ENCODE data around the gene MEGF6.

The MEGF6 gene

DNA sequence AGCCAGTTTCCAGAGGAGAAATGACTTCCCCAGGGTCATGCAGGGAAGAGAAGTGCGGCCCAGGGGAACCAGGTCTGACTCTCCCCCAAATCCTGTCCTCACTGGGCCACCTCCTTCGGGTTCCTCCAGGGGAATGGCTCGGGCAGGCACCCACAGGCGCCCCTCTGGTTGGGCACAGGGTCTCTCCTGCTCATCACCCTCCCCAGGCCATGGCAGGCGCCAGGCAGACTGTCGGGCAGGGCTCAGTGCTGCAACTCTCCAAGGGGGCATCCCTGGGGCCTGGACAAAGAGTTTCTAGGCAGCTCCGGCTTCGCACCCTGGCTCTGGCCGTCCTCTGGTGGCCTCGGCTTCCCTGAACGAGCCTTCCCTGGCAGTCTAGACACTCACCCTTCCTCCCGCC lies 75.6 kb downstream of the MEGF6 start:
- Histone ChIP-seq H3K9me3 (ENCODE audit: insufficient read depth, low read length) (no peaks in the 10 kb centered on the region), H3K4me2 (ENCODE audit: low read length) (no peak overlapping the region), H3K27ac (ENCODE audit: low read length) (no peak overlapping the region), H3K9ac (ENCODE audit: low read length) (no peak overlapping the region), H2AFZ (ENCODE audit: low read depth, low read length) (no peak overlapping the region), H3K27me3 (ENCODE audit: low read depth, low read length) (no peaks in the 10 kb centered on the region), H4K20me1 (ENCODE audit: insufficient read depth, low read length) (no peaks in the 10 kb centered on the region), H3K36me3 (replicated peaks; ENCODE audit: low read depth, low read length) (no peaks in the 10 kb centered on the region), H3K4me3 (ENCODE audit: low read length) (no peak overlapping the region), H3K79me2 (ENCODE audit: low read length) (no peaks in the 10 kb centered on the region), H3K4me1 (ENCODE audit: low read length) (no peaks in the 10 kb centered on the region)
- TF ChIP-seq, protein P1, sequence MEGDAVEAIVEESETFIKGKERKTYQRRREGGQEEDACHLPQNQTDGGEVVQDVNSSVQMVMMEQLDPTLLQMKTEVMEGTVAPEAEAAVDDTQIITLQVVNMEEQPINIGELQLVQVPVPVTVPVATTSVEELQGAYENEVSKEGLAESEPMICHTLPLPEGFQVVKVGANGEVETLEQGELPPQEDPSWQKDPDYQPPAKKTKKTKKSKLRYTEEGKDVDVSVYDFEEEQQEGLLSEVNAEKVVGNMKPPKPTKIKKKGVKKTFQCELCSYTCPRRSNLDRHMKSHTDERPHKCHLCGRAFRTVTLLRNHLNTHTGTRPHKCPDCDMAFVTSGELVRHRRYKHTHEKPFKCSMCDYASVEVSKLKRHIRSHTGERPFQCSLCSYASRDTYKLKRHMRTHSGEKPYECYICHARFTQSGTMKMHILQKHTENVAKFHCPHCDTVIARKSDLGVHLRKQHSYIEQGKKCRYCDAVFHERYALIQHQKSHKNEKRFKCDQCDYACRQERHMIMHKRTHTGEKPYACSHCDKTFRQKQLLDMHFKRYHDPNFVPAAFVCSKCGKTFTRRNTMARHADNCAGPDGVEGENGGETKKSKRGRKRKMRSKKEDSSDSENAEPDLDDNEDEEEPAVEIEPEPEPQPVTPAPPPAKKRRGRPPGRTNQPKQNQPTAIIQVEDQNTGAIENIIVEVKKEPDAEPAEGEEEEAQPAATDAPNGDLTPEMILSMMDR (IDR thresholded peaks at IDR 0.05; ENCODE audit: low read depth, low read length): no peak
- TF ChIP-seq EZH2phosphoT487 (IDR thresholded peaks at IDR 0.05; ENCODE audit: low read depth): no peak

DNA sequence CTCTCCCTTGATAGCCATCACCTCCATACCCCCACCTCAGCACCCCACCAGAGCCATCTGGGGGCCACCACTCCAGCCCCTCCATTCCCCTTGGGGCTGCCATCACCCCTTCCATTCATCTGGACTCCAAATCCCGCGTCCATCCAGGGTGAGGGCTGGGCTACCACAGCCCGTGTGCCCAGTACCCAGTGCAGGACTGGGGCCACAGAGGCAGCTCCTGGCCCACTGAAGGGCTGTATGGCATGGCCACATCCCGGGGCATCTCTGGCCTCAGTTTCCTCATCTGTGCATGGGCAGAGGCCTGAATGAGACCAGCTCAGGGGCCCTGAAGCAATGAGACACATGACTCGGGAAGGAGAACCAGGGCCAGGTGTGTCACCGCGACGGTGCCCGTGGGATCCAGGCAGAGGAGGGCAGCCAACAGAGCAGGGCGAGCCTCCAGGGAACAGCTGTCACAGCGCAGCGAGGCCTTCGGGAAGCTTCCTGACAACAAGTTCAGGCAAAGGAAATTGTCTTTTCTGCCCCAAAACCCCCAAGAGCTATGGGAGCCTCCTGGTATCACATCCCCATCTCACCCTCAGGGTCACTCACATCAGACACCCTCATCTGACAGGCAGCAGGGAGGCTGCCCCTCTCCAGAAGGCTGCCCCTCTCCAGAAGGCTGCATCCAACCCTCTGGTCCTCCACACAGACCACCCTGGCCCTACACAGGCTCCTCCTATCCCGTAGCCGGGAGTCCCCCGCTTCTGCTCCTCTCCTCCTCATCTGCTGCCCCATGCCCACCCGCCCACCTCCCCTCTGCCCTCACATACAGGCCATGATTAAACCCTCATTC lies 76.3 kb downstream of the MEGF6 start:
- Histone ChIP-seq H3K9ac (ENCODE audit: low read length) (no peak overlapping the region), H3K9me3 (ENCODE audit: insufficient read depth, low read length) (no peaks in the 10 kb centered on the region), H3K4me1 (ENCODE audit: low read length) (peaks cover 3% of the 10 kb centered on the region; the same call in 1 of the 2 replicates), H3K79me2 (ENCODE audit: low read length) (no peaks in the 10 kb centered on the region), H3K27me3 (ENCODE audit: low read depth, low read length) (no peaks in the 10 kb centered on the region), H3K36me3 (replicated peaks; ENCODE audit: low read depth, low read length) (no peaks in the 10 kb centered on the region), H3K4me3 (ENCODE audit: low read length) (no peak overlapping the region), H4K20me1 (ENCODE audit: insufficient read depth, low read length) (no peaks in the 10 kb centered on the region), H3K27ac (ENCODE audit: low read length) (no peak overlapping the region), H2AFZ (ENCODE audit: low read depth, low read length) (no peak overlapping the region), H3K4me2 (ENCODE audit: low read length) (no peak overlapping the region)
- TF ChIP-seq, protein P1 (IDR thresholded peaks at IDR 0.05; ENCODE audit: low read depth, low read length): no peak
- no peak for TF ChIP-seq EZH2phosphoT487 (IDR thresholded peaks at IDR 0.05; ENCODE audit: low read depth)

DNA sequence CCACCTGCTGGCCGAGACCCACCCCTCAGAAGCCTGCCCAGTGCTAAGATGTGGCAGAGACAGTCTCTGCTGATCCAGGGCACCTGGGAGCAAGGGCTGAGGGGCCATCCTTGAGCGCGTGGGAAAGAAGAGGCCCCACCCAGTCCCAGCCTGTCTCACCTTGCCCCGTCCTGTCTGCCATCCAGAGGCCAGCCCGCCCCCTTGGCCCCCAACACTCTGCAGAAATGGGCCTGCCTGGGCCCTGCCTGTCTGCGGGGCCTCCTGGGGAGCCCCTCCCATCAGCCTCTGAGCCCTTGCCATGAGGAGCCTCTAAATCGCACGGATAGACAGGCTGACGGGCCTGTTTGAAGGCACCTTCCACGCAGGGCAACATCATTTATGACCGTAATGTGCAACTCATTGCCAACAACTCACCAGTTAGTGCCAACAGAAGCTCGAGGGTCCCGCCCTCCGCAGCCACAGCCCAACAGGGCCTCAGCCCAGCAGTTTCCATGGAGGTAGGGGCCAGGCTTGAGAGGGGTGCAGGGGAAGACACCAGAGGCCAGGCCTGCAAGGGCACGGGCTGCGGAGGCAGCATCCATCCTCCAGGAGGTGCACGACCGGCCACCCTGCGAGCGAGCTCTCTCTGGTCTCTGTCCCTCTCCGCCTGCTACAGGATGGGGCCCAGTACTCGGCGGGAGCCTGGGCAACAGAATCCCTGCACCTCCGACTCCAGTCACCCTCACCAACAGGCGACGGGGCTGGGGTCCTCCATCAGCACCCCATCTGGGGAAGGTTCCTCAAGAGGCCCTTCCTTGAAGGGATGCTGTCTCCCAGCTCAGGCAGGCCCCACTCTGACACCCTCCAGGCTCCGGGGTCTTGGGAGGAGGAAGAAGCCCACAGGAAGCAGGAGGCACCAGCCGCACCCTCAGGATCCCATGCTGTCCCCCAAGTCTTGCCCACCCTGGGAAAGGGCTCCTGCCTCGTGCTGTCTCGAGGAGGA lies 78.0 kb downstream of the MEGF6 start:
- H4K20me1 ChIP-seq (ENCODE audit: insufficient read depth, low read length): no peaks in the 10 kb centered on the region
- no peaks in the 10 kb centered on the region for H3K36me3 ChIP-seq (replicated peaks; ENCODE audit: low read depth, low read length)
- H3K79me2 ChIP-seq (ENCODE audit: low read length): no peaks in the 10 kb centered on the region
- H3K4me3 ChIP-seq (ENCODE audit: low read length): no peak overlapping the region
- no peaks in the 10 kb centered on the region for H3K27me3 ChIP-seq (ENCODE audit: low read depth, low read length)
- no peak for TF ChIP-seq EZH2phosphoT487 (IDR thresholded peaks at IDR 0.05; ENCODE audit: low read depth)
- TF ChIP-seq, protein P1 (IDR thresholded peaks at IDR 0.05; ENCODE audit: low read depth, low read length): no peak
- no peak overlapping the region for H3K9ac ChIP-seq (ENCODE audit: low read length)
- H3K4me1 ChIP-seq (ENCODE audit: low read length): peaks cover 3% of the 10 kb centered on the region; the same call in 1 of the 2 replicates
- no peak overlapping the region for H3K4me2 ChIP-seq (ENCODE audit: low read length)
- H3K9me3 ChIP-seq (ENCODE audit: insufficient read depth, low read length): no peaks in the 10 kb centered on the region
- no peak overlapping the region for H3K27ac ChIP-seq (ENCODE audit: low read length)
- no peak overlapping the region for H2AFZ ChIP-seq (ENCODE audit: low read depth, low read length)

GRCh38 chr1:3531928-3532327 lies 79.4 kb downstream of the MEGF6 start:
- H2AFZ ChIP-seq (ENCODE audit: low read depth, low read length): no peak overlapping the region
- no peak overlapping the region for H3K4me2 ChIP-seq (ENCODE audit: low read length)
- no peaks in the 10 kb centered on the region for H3K27me3 ChIP-seq (ENCODE audit: low read depth, low read length)
- no peak for TF ChIP-seq EZH2phosphoT487 (IDR thresholded peaks at IDR 0.05; ENCODE audit: low read depth)
- TF ChIP-seq, protein P1 (IDR thresholded peaks at IDR 0.05; ENCODE audit: low read depth, low read length): no peak
- no peaks in the 10 kb centered on the region for H4K20me1 ChIP-seq (ENCODE audit: insufficient read depth, low read length)
- H3K4me1 ChIP-seq (ENCODE audit: low read length): peaks cover 3% of the 10 kb centered on the region; the same call in 1 of the 2 replicates
- H3K27ac ChIP-seq (ENCODE audit: low read length): no peak overlapping the region
- no peaks in the 10 kb centered on the region for H3K36me3 ChIP-seq (replicated peaks; ENCODE audit: low read depth, low read length)
- H3K9me3 ChIP-seq (ENCODE audit: insufficient read depth, low read length): no peaks in the 10 kb centered on the region
- no peaks in the 10 kb centered on the region for H3K79me2 ChIP-seq (ENCODE audit: low read length)
- peak overlapping the region; percentile 72; the same call in 1 of the 2 replicates for H3K4me3 ChIP-seq (ENCODE audit: low read length)
- H3K9ac ChIP-seq (ENCODE audit: low read length): no peak overlapping the region

Measured in OCI-LY3 (cell line).